HG03103 (cell line): Measurements from ENCODE around the gene ZNF586.
A peak's percentile ranks its signal among the peaks of the same experiment; 100 is the strongest.
"Not testable (repeated sequence)": the region's sequence is repeated elsewhere in the genome, so short reads cannot be mapped to it uniquely, and the experiment has no call there.

ENCODE experiments used
- ATAC-seq: cut with Tn5 transposase; IDR thresholded peaks from one replicate; pipeline ENCODE4 v1.9.1; 2021; ENCODE audit warnings: low read depth; ENCODE audit not compliant: unreplicated experiment

Gene ZNF586

GRCh38 chr19:57789288-57789687 is 19.8 kb downstream of the ZNF586 start:
- no peak for ATAC-seq

- ATAC-seq, result not testable (repeated sequence)
Observed at GRCh38 chr19:57796580-57796979, 27.1 kb downstream of the ZNF586 start.

- no peak for ATAC-seq
Observed at GRCh38 chr19:57800696-57801095, 31.2 kb downstream of the ZNF586 start.

GRCh38 chr19:57802269-57802668 is 32.8 kb downstream of the ZNF586 start:
- ATAC-seq, result no peak

GRCh38 chr19:57803265-57803593 is 33.8 kb downstream of the ZNF586 start:
- no peak for ATAC-seq

GRCh38 chr19:57803594-57804325 is 34.3 kb downstream of the ZNF586 start:
- ATAC-seq, result no peak

- ATAC-seq, result no peak
Observed at GRCh38 chr19:57807541-57807940, 38.1 kb downstream of the ZNF586 start.

GRCh38 chr19:57810410-57811295 is 41.2 kb downstream of the ZNF586 start:
- not testable (repeated sequence) for ATAC-seq

- ATAC-seq, result no peak
Observed at GRCh38 chr19:57812226-57812625, 42.8 kb downstream of the ZNF586 start.

- ATAC-seq, result not testable (repeated sequence)
Observed at GRCh38 chr19:57812975-57813820, 43.7 kb downstream of the ZNF586 start.

GRCh38 chr19:57813919-57814504 is 44.5 kb downstream of the ZNF586 start:
- no peak for ATAC-seq

- ATAC-seq, result peak; percentile 75
Observed at GRCh38 chr19:57814505-57815246, 45.2 kb downstream of the ZNF586 start, which contains the start of gene ZNF552. Gene ZNF552, minus strand, starts transcription at chr19:57814913. Its CDS starts 170 bp downstream, at chr19:57814743.

GRCh38 chr19:57815247-57816075 is 46.0 kb downstream of the ZNF586 start:
- ATAC-seq, result no peak

GRCh38 chr19:57816652-57817051 is 47.2 kb downstream of the ZNF586 start:
- no peak for ATAC-seq

GRCh38 chr19:57817976-57818375 is 48.5 kb downstream of the ZNF586 start:
- no peak for ATAC-seq

GRCh38 chr19:57818378-57818777 is 48.9 kb downstream of the ZNF586 start:
- no peak for ATAC-seq

- peak; percentile 72 for ATAC-seq
Observed at GRCh38 chr19:57819475-57820148, 50.1 kb downstream of the ZNF586 start.

- no peak for ATAC-seq
Observed at GRCh38 chr19:57820599-57820998, 51.1 kb downstream of the ZNF586 start.
